HL-60/S4 treated with retinoic acid at 250 ng/mL for 4 days and 3 days (cell line): ENCODE measurements around the gene MIX23.
"Not testable (repeated sequence)": the region's sequence is repeated elsewhere in the genome, so short reads cannot be mapped to it uniquely, and the experiment has no call there.

Source experiments
- in situ Hi-C: fragments of 300-500 bp; cut with MboI; formaldehyde crosslinking; loops from 2 replicates; pipeline ENCODE4 v1.7.0; 2022; ENCODE audit warnings: low sequenced_read_pairs

The MIX23 gene

DNA sequence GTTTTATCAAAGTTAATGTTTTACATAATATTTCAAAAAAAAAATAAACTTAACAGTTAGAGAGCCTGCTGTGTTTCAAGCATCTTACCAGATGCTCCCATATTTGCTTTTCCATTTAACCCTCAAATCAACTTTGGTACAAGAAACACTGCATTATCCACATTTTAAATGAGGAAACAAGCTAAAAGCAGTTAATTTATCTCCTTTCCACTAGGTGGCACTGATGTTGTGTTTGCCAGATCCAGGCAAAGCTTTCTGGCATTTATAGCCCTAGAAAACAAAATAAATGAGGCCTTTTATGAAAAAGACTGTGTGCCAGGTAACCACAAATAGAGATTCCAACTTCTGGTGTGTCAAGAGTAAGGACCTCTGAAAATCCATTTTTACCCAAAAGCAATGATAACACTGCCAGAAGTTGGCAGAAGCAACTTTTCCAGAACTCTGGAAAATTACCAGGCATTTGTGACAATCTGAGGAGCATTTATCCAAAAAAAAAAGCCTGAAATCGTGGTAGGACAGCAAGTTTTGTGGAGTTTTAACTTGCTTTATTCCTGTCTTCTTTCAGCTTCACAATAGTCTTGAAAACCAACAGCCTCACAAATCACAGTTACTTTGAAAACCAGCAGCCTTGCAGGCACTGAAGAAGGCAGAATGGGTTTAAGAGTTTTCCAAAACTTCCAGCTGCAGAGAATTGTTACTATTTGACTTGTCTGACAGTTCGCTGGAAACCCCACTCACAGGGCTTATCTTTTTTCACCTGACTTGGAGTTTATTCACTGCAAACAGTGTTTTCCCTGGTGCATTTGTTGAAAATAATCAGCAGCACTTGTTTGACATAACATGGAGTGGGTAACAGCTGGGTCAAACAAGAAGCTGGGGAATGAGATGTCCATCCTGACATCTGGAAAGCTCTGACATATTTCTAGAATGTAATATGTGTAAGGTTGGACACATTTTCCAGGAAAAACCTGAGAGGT is 10.1 kb upstream of the MIX23 start:
- in situ Hi-C loops = no loop called here

DNA sequence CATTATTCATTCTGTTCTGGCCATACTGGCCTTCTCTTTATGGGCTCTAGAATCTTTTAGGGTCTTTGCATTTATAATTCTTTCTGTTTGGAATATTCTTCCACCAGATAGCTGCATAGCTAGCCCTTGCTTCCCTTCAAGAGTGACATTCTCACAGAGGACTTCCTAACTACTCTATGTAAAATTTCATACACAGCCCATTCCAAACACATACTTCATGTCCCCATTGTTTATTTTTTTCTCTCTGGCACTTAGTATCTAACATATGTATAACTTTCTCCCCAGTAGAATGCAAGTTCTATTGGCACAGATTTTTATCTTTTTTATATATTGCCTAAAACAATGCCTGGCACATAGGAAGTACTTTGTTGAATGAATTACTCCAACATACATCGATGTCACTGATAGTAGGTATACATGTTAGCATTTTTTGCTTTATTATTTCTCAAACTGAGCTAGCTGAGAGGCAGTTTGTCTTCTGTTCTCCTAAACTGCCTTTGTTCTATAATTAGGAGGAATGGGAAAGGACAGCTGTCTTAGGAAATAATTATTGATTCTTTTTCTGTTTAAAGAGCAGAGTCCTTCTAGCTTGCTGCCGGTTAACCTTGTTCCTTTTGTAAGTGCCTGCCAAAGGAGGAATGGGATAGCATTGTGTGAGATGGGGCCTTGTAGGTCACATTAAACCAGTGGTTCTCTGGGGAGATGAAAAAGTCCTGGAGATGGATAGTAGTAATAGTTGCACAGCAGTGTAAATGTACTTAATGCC is 8.8 kb upstream of the MIX23 start:
- in situ Hi-C loops = no loop called here

DNA sequence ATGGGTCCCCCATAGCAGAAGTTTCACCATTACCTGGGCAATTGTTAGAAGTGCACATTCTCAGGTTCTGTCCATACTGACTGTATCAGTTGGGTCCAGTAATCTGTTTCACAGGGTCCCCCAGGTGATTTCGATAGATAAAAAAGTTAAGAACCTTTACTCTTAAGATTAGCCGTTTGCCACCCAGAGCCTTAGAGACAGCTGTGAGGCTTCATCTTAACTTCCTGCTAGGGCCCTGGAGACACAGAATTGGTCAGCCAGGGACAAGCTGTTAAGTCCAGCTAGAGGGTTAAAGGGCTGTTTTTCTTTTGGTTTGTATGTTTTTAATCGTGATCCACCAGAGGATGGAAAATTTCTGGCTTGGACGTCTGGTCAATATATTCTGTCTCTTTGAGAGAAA is 7.6 kb upstream of the MIX23 start:
- in situ Hi-C loops = no loop called here

DNA sequence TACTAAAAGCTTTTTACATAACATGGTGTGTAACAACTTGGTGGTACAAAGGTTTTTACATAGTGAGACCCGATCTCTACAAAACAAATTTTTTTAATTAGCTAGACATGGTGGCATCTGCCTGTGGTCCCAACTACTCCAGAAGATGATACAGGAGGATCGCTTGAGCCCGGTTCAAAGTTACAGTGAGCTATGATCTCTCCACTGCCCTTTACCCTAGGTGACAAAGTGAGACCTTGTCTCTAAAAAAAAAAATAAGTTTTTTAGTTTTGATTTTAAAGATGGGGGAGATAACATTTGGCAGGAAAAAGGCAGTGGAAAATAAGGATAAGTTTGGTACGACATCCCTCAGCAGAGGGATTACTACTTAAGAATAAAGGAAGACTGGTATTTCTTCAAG is 6.9 kb upstream of the MIX23 start:
- in situ Hi-C loops = no loop called here

DNA sequence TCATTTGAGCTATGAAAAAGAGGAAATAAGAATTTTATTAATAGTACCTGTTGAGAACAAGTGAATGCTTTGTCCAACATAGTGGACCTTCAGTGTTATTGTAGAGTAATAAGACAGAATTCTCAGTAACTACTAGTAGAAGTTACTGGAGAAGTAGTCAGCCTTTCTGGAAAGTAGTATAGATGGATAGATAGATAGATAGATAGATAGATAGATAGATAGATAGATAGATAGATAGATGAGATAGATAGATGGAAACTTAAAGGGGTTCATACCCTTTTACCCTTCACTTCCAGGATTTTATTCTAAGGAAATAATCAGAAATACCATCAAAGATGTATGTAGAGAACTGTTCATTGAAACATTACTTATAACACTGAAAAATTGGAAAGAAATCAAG is 6.2 kb upstream of the MIX23 start:
- in situ Hi-C loops = no loop called here

DNA sequence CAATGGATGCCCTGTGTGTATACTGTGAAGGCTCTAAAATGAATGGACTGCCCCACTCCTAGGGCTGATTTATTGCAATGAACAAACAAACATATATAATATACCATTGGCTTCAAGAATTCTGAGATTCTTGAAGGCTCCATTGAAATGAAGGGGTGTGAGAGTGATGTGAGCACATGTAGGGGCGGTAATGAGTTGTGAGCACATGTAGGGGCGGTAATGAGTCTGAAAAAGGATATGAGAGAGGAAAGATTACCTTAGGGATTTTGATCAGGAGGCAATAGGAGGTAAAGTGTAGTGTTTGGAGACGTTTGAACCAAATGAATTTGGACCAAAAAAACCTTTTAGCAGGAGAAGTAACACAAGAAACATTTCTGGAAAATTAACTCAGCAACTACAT is 4.7 kb upstream of the MIX23 start:
- in situ Hi-C loops = no loop called here

DNA sequence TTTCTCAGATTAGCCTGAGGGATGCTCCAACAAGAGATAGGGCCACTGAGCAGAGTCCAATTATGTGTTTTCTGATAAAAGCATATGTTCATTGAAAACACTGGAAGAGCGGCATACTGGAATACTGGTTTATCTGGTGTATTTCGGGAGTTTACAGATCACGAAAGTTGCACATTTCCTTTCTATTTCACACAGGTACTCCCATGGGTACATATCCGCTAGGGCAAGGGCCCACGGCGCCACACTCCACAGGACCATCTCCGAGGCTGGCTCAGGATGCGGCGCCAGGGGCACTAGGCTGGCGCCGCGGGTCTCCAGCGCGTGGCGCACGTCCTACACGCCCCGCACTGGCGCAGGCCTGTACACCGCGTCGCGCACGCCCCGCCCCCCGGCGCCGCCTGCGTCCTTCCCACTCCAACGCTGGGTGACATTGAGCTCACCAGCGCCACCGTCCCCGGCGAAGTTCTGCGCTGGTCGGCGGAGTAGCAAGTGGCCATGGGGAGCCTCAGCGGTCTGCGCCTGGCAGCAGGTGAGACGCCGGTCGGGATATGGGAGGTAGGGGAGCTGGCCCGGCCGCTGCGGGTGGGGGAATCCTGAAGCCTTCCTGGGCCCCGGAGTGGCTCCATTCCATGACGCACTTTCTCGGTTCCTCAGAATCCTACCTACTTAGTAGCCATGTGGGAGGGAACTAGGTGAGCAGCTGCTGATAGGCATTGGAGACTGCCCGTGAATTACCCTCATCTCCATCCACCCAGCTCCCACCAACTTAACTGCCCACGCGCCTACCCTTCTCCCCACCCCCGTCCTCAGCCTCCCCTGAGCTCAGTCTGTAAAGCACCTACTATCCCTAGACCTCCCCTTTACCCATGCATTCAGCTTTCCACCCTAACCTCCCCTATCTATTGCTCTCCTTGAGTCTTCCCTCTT is 1.0 kb upstream of the MIX23 start, which contains the start of gene FAM162A:
Gene FAM162A, plus strand, starts transcription at position 412 of the 927 bp plus-strand sequence. Its CDS starts 84 bp downstream, at position 496.
- in situ Hi-C loops = no loop called here

DNA sequence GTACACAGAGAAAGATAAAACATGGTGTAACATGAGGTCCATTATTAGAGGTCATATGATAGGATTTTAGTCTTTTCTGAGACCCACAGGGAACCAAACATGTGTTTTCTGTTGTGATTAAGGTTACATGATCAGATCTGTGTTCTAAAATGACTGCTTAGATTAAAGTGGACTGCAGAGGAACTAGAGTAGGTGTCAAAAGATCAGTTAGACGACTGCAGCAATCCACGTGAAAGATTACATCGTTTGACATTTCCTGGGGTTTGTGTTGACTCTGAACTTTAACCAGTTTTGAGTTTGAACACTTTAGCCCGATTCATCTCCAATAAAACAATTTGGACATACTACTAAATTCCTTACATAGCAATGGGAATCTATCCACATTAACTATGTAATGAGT is 5.1 kb downstream of the MIX23 start:
- in situ Hi-C loops = no loop called here

DNA sequence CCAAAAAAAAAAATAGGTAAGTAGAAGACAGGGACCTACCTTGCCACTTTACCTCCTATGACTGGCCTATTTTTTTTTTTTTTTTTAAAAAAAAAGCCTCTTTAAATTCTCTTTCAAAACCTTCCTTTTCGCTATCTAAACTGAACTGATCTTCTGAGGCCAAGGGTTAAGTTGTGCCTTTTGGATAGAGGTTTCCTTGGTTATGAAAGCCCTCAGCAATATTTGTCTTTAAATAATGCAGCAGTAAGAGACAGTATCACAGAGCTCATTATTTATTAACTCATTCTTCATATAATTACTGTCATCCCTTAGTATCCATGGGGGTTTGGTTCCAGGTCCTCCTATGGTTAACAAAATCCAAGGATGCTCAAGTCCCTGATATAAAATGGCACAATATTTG is 9.0 kb downstream of the MIX23 start:
- in situ Hi-C loops = no loop called here

DNA sequence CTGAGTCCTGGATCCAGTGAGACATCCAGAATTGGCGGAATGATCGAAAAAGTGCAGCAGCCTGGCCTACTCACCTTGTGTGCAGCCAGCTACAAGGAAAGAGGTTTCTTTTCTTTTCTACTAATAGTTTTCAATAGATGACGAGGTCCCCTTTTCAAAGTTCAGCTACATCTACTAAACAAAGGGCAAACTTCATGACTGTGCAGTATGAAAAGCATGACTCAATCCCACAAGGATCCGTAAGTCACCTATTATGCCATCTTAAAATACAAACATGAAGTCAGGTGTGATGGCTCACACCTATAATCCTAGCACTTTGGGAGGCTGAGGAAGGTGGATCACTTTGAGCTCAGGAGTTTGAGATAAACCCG is 16.7 kb downstream of the MIX23 start:
- in situ Hi-C loops = no loop called here

DNA sequence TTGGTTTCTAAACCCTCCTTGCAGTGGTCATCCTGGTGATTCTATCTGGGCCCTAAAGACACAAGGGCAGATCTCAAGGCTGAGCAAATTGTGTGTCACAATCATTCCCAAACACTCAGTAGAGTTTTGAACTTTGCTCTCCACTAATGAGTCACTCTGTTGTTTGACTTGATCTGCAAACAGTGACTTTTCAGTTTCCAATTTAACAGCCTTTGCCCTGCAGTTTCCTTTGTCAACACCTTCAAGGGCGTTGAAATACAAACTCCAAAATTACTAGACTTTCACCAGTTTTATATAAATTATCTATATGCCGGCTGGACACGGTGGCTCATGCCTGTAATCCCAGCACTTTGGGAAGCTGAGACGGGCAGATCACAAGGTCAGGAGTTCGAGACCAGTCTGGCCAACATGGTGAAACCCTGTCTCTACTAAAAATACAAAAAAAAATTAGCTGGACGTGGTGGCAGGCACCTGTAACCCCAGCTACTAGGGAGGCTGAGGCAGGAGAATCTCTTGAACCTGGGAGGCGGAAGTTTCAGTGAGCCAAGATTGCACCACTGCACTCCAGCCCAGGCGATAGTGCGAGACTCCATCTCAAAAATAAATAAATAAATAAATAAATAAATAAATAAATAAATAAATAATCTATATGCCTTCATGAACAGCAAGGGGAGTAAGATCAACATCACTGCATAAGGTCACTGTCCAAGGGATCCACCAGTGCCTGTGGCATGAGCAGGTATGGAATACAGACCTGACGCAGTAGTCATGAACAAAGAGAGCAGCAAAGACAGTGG is 17.3 kb downstream of the MIX23 start:
- in situ Hi-C loops = not testable (repeated sequence)

DNA sequence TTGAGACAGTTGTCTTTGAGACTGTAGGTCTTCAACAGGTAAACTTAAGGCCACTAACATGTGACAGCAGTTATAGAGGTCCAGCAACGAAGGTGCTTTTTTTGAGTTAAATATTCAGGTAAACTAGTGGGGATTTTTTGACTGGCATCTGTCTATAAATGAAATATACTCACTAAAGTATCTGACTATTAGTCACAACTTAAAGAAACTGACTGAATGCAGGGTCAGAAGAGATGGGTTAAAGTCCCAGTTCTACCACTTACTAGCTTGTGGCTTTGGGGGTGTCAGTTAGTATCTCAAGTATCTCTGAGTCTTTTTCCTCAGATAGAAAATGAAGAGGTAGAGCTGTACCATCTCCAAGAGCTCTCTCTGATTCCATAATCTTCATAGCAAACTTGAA is 18.0 kb downstream of the MIX23 start:
- in situ Hi-C loops = no loop called here

DNA sequence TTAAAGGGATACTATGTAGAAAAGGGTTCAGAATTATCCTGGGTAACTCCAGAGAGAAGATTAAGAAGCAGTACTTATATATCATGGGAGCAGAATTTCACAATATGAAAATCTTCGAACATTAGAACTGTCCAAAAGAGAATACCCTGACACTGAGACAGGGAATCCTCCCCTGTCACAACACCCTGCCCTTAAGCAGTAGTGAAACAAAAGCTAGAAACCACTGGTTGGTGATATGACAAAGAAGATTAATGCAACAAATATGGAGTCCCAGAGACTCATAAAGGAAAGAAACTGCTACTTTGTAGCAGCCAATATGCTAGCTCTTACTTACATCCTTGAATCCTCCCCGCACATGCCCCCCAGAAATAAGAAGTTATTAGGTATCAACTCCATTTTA is 18.5 kb downstream of the MIX23 start:
- in situ Hi-C loops = no loop called here

DNA sequence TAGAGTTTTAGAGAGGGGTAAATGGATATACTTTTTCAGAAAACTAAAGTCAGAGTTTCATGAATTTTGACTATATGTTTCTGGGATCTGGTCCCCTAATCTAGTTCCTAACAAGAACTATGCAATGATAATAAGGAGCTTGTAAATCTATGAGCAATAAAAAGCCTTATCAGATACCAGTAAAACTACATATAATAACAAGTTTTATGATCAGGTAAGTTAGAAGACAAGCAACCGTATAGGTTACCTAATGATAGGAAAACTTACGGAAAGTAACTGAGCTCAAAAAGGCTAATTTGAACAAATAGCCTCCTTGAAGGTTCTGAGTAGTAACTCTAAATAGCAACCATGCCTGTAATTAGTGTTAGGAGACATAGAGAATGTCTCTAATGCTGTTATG is 21.0 kb downstream of the MIX23 start:
- in situ Hi-C loops = no loop called here

DNA sequence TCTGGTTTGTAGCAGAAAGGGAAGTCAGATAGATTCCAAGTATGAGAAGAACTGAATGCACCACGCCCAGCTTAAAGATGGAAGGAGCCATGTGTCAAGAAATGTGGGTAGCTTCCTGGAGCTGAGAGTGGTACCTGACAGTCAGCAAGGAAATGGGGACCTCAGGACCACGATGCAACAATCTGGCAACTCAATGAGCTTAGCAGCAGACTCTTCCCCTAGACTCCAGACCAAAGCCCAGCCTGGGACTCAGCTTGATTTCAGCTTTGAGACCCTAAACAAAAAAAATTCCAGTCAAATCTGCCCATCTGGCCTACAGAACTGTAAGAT is 24.4 kb downstream of the MIX23 start:
- in situ Hi-C loops = no loop called here

DNA sequence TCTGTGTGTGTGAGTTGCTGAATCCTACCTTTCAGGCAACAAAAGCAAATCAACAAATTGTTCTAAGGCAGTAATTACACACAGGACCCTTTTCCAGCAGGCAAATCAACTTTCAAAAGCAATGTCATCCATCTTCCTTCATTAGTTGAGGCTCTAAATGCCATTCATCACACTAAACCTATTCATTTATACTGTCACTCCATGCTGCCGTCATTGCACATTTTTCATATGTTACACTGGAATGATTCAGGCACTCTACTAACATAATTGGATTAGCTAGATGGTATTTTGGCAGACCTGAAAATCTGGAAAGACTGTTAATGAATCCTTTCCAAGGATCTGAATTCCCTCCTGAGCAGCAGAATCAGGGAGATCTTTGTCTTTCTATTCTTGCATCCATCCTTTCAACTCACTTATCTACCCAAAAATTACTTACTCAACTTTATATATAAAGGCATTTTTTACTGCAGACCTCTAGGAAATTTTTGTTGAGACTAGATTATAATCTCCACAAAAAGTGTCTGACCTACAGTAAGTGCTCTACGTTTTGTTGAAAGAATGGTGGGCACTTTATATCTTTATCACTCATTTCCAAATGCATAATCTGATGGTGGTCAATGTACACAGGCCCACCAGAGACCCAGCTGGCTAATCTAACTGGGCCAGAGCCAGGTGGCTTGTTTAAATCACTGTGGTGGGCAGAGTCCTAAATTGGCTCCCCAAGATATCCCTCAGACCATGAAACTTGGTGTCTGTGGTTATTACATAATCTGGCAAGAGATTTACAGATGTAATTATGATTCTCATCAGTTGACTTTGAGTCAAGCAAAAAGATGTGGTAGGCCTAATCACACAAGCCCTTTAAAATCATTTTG is 25.0 kb downstream of the MIX23 start:
- in situ Hi-C loops = no loop called here

DNA sequence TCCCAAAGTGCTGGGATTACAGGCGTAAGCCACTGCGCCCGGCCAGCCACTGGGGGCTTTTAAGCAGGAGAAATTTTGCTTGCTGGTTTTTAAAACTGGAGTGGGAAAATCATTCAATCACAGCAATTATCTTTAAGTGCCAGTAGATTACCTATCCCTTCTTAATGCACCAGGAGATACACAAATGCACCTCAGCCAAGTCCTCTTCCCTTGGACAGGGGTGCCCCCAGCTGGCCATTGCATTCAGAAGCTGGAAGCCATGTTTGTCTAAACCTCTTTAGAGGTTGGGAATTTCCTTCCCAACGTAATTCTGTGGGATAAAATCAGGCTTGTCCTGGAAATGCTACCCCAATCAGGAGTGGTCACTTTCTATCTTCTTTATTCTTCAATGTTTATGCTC is 26.6 kb downstream of the MIX23 start:
- in situ Hi-C loops = no loop called here

DNA sequence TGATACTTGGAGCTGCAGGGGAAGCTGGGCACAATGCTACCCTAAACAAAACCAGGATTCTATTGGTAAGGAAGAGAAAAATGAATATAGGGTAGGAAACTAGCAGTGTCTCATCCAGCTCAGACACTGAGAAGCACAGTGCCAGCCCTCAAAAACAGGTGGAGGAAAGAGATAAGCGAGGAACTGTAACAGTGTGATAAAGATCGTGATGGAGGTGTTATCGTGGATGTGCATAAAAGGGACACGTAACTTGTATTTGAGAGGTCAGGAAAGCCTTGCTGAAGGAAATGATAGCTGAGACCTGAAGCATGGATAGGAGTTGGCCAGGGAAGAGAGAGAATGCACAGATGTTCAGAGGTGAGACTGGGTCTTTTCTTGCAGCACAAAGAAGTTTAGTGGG is 27.4 kb downstream of the MIX23 start:
- in situ Hi-C loops = no loop called here

DNA sequence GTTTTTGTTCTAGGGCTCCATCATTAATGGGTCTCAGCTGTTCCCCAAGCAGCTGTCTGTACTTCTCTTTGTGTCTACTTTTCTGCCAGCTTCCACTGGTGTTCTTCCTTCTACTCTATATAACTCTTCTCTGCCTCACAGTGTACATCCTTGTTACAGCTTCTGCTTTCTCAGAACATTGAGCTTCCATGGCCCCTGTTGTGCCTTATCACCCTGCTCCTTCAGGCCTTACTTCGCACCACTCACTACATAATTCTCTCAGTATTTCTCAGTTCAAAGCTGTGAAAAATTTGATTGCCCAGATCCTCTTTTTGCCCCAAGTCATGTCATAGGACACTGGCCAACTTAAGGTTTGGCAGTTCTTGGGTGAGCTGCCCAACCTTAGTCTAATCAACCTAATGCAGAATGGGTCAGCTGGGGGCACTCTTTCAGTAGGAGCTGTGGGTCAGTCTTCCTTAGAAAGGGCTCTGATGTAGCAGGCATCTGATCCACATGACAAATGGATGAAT is 29.1 kb downstream of the MIX23 start:
- in situ Hi-C loops = no loop called here
